Left lung (tissue), 10 donors: ENCODE measurements around the gene BAIAP2. TPM values are rescaled to one million over a fixed set of nuclear protein-coding genes. Genes with fewer than 3 reads are reported as not detected.
A peak's percentile ranks its signal among the peaks of the same experiment; 100 is the strongest.

Source experiments
- ATAC-seq: fragments of 200-7000 bp; cut with Tn5 transposase; one replicate; pipeline ENCODE4 v1.9.1; 2020; ENCODE audit warnings: moderate library complexity
- DNase-seq, 4 donors: peaks; one replicate each; pipeline ENCODE4 v3.0.0-alpha.2; 2013 to 2020
- H3K27ac ChIP-seq, 2 donors: fragments of 200-600 bp; sonication (generic) in 1 of 2; one replicate each; pipeline versions ENCODE4 v1.5.0 to v1.8.0; 2020 to 2021
- H3K27me3 ChIP-seq, 2 donors: fragments of 200-600 bp; sonication (generic) in 1 of 2; one replicate each; pipeline versions ENCODE4 v1.5.0 to v1.8.0; 2020 to 2021
- H3K36me3 ChIP-seq, 2 donors: fragments of 200-600 bp; sonication (generic) in 1 of 2; one replicate each; pipeline versions ENCODE4 v1.5.0 to v1.8.0; 2020 to 2021
- H3K4me1 ChIP-seq, 2 donors: fragments of 200-600 bp; one replicate each; pipeline ENCODE4 v1.8.0; 2021
- H3K4me3 ChIP-seq, 2 donors: fragments of 200-600 bp; sonication (generic) in 1 of 2; one replicate each; pipeline versions ENCODE4 v1.5.0 to v1.8.0; 2020 to 2021; ENCODE audit warnings: mild to moderate bottlenecking in 1 of 2
- H3K9me3 ChIP-seq, 2 donors: fragments of 200-600 bp; sonication (generic) in 1 of 2; one replicate each; pipeline versions ENCODE4 v1.5.0 to v1.8.0; 2020 to 2021
- CTCF ChIP-seq, 2 donors: fragments of 200-600 bp; sonication (generic) in 1 of 2; IDR thresholded peaks; one replicate each; pipeline versions ENCODE4 v1.5.0 to v1.8.0; 2021; ENCODE audit warnings: antibody characterized with exemption in 2 of 2
- intact Hi-C, 2 donors: fragments of 100-400 bp; cut with DNase I; formaldehyde crosslinking; loops; one replicate each; pipeline versions ENCODE4 v1.11.2 to v1.14.2; 2022
- polyA plus RNA-seq, 6 donors: library from polyadenylated mRNA; unstranded; fragments of 120-200 nt; gene quantifications; one replicate each; pipeline ENCODE4 v1.2.1, GENCODE V29; 2013; ENCODE audit not compliant: insufficient read length in 6 of 6
- total RNA-seq, 2 donors: library from RNA; stranded (reverse); fragmentation: NEBNext Ultra II Directional; extraction: Animal tissue kit (Norgen Biotek cat#: 25700); gene quantifications; one replicate each; pipeline ENCODE4 v1.2.1, GENCODE V29; 2021
- donor health status: DM: no; HTN: yes; CAD: no.
- donor health status: DM: no; HTN: no; CAD: no.

Gene BAIAP2
- total and polyA plus RNA-seq, 8 donors: 40.9 to 135 (median 52.6) TPM

- ATAC-seq (no peak), DNase-seq (peak in 1 of 4 donors; percentile 76)
- intact Hi-C loops: no loop called here
- TF ChIP-seq CTCF (IDR thresholded peaks at IDR 0.05): no peak
- Histone ChIP-seq H3K36me3 (no peaks in the 10 kb centered on the region), H3K27ac (peak overlapping the region; percentile 19 to 79), H3K9me3 (no peaks in the 10 kb centered on the region), H3K4me1 (peaks cover 0 to 32% of the 10 kb centered on the region in 2 donors), H3K4me3 (peak overlapping the region; percentile 22 to 58), H3K27me3 (peaks cover 0 to 18% of the 10 kb centered on the region in 2 donors)
Observed at GRCh38 chr17:81159611-81160265, 124.8 kb downstream of the BAIAP2 start.

GRCh38 chr17:81160306-81160705 is 125.4 kb downstream of the BAIAP2 start:
- peak; percentile 62 for ATAC-seq
- intact Hi-C loops: no loop called here
- peak overlapping the region; percentile 22 to 58 for H3K4me3 ChIP-seq
- peak in 2 of 4 donors; percentile 71 to 96 for DNase-seq
- peaks cover 5 to 24% of the 10 kb centered on the region in 2 donors for H3K27me3 ChIP-seq
- peak overlapping the region; percentile 19 to 79 for H3K27ac ChIP-seq
- no peak for TF ChIP-seq CTCF (IDR thresholded peaks at IDR 0.05)
- H3K9me3 ChIP-seq: no peaks in the 10 kb centered on the region
- H3K4me1 ChIP-seq: peaks cover 0 to 28% of the 10 kb centered on the region in 2 donors
- H3K36me3 ChIP-seq: no peaks in the 10 kb centered on the region

- intact Hi-C loops: no loop called here
- peak overlapping the region in 1 of 2 donors; percentile 58 for H3K4me3 ChIP-seq
- H3K9me3 ChIP-seq: no peaks in the 10 kb centered on the region
- DNase-seq (peak in 1 of 4 donors; percentile 75), ATAC-seq (no peak)
- H3K27ac ChIP-seq: peak overlapping the region; percentile 19 to 79
- TF ChIP-seq CTCF (IDR thresholded peaks at IDR 0.05): no peak
- H3K4me1 ChIP-seq: peaks cover 0 to 33% of the 10 kb centered on the region in 2 donors
- no peaks in the 10 kb centered on the region for H3K36me3 ChIP-seq
- H3K27me3 ChIP-seq: peaks cover 10 to 29% of the 10 kb centered on the region in 2 donors
Observed at GRCh38 chr17:81160747-81161453, 125.9 kb downstream of the BAIAP2 start.

GRCh38 chr17:81161536-81161935 is 126.6 kb downstream of the BAIAP2 start:
- no peak for TF ChIP-seq CTCF (IDR thresholded peaks at IDR 0.05)
- intact Hi-C loops: no loop called here
- ATAC-seq: no peak
- no peaks in the 10 kb centered on the region for H3K36me3 ChIP-seq
- H3K27ac ChIP-seq: no peak overlapping the region
- peaks cover 10 to 32% of the 10 kb centered on the region in 2 donors for H3K27me3 ChIP-seq
- DNase-seq: peak in 1 of 4 donors; percentile 62
- no peak overlapping the region for H3K4me3 ChIP-seq
- H3K9me3 ChIP-seq: no peaks in the 10 kb centered on the region
- peaks cover 0 to 33% of the 10 kb centered on the region in 2 donors for H3K4me1 ChIP-seq

GRCh38 chr17:81161972-81162371 is 127.0 kb downstream of the BAIAP2 start:
- no peak for TF ChIP-seq CTCF (IDR thresholded peaks at IDR 0.05)
- DNase-seq: peak in 1 of 4 donors; percentile 45
- Histone ChIP-seq H3K27me3 (peaks cover 14 to 37% of the 10 kb centered on the region in 2 donors), H3K4me3 (no peak overlapping the region), H3K27ac (no peak overlapping the region), H3K4me1 (peaks cover 0 to 33% of the 10 kb centered on the region in 2 donors), H3K9me3 (no peaks in the 10 kb centered on the region), H3K36me3 (no peaks in the 10 kb centered on the region)
- intact Hi-C loops: no loop called here
- no peak for ATAC-seq
